NCI-H128 (cell line): ENCODE results near the gene CRYAA.
"Not testable (repeated sequence)": the region's sequence is repeated elsewhere in the genome, so short reads cannot be mapped to it uniquely, and the experiment has no call there.

Source experiments
- DNase-seq: peaks from one replicate; lab custom pipeline; 2025; ENCODE audit not compliant: unreplicated experiment; lab: John Stamatoyannopoulos, UW

CRYAA gene

GRCh38 chr21:43168708-43169107, at the start of gene CRYAA:
Gene CRYAA, plus strand, starts transcription at chr21:43169008. Its CDS starts 92 bp downstream, at chr21:43169100.
- not testable (repeated sequence) for DNase-seq

DNA sequence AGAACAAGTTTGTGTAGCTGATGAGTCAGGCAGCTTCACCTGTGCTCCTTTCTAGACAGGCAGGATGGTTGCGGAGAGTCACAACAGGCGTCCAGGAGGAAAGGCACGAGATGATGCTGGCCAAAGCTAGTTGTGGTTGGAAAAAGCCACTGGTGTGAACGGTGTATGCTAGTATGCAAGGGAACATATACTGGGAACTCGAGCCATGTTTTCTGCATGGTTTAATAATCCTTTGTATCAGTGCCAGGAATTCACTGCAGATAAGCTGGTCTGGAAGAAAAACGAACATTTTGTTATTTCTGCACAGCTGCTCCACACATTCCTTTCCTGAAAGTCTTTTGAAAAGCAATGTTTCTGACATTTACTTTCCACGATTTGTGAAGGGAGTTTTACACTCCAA, 38.7 kb upstream of the CRYAA start:
- not testable (repeated sequence) for DNase-seq

DNA sequence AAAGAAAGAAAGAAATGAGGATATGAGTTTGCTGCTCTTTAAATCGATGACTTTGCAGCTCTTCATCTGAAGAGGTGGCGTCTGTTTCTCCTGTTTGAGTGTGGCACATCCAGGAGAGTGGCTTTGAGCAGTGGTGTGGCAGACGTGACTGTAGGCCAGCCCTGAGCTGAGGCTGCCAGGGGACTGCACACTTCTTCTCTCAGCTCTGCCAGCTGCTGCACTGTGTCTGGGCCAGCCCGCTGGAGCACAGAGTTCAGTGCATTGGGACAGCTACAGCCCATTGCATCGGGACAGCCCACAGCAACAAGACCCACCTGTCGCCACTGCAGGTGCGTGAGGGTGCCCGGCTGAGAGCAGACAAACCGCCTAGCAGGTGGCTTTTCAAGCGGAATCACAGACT, 34.3 kb upstream of the CRYAA start:
- DNase-seq = not testable (repeated sequence)

DNA sequence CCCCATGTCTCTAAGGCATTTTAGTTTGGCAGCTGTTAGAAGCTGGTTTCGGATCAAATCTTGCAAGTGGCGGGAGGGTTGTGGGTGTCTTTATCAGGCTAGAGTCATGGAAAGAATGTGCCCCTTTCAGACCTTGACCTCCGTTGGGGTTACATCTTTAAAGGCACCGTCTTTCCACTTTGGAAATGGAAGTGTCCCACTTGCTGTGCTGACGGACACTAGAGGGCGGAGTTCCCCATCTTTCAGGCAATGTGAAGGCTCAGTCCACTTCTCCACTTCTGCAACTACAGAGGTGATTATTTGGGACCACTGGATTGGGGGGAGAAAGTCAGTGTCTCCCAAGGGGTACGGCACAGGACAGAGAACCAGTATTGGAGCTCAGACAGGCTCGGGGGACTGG, 29.9 kb upstream of the CRYAA start:
- not testable (repeated sequence) for DNase-seq

DNA sequence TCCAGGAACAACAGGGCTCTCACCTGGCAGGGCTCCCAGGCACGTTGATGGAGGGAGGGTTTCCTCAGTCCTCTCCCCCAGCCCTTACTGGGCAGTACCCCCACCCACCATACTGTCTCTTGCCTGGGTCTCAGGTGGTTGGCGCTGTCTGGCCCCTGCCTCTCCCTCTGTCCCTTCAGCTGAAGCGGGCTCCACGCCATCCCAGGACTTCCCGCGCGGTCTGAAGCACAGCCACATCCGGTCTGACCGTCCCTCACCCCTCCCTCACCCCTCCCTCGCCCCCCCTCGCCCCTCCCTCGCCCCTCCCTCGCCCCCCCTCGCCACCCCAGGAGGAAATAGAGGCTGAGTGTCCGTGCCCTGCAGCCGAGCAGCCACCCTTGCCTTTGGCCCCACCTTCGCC, 27.4 kb upstream of the CRYAA start:
- not testable (repeated sequence) for DNase-seq

DNA sequence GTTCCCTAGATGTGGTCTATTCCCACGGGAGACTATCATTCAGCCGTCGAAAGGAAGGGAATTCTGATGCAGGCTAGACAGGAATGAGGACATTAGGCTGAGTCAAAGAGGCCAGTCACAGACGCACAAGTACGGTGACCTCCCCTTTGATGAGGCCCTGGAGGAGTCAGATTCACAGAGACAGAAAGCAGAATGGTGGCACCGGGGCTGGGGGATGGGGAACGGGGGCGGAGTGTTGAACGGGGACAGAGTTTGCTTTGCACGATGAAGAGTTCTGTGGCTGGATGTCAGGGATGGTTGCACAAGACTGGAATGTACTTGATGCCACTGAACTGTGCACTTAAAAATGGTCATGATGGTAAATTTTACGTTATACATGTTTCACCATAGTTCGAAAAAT, 22.2 kb upstream of the CRYAA start:
- DNase-seq = not testable (repeated sequence)

GRCh38 chr21:43147999-43148398, 20.8 kb upstream of the CRYAA start:
- DNase-seq = not testable (repeated sequence)

GRCh38 chr21:43149344-43149743, 19.5 kb upstream of the CRYAA start:
- not testable (repeated sequence) for DNase-seq

DNA sequence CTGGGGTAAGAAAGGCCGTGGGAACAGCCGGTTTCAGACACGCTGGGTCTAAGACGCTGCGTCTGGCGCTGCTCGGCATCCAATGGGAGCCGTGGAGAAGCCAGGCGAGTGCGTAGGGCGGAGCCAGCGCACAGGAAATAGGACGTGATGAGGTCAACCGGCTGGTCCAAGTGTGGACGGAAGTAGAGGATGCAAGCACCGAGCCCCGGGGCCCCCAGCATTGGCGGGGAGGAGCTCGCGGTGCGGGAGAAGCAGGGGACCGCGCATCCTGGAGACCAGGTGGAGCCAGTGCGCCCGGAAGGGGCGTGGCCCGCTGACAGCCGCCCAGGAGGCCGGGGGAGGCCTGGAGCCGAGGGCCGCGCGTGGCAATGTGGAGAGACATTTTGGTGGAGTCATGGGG, 15.2 kb upstream of the CRYAA start:
- not testable (repeated sequence) for DNase-seq

- not testable (repeated sequence) for DNase-seq
Measured at GRCh38 chr21:43159279-43160175, 9.3 kb upstream of the CRYAA start.

GRCh38 chr21:43161826-43162707, 6.7 kb upstream of the CRYAA start:
- not testable (repeated sequence) for DNase-seq

GRCh38 chr21:43162708-43163205, 6.1 kb upstream of the CRYAA start:
- DNase-seq = not testable (repeated sequence)

GRCh38 chr21:43164823-43165222, 4.0 kb upstream of the CRYAA start:
- not testable (repeated sequence) for DNase-seq

- not testable (repeated sequence) for DNase-seq
Measured at GRCh38 chr21:43165734-43166133, 3.1 kb upstream of the CRYAA start.

- DNase-seq = not testable (repeated sequence)
Measured at GRCh38 chr21:43169230-43169886, 550 bp downstream of the CRYAA start.

GRCh38 chr21:43169891-43170290, 1.1 kb downstream of the CRYAA start:
- DNase-seq = not testable (repeated sequence)

DNA sequence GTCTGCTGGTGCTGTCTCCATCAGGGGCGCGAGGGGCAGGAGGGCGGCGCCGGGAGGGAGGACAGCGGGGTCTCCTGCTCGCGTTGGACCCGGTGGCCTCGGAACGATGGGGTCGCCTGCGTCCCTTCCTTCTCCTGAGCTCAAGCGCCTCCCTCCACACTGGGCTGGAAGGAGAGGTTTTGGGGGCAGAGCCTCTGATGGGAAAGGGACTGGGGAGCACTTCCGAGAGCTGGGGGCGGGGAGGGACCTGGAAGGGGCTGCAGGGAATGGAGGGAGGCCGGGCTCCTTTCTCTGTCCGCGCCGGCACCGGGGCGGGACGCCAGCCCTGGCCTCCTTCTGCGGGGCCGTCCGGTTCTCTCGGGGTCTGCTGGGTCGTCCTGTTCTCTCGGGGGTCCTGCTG, 4.0 kb downstream of the CRYAA start:
- DNase-seq = not testable (repeated sequence)

GRCh38 chr21:43173438-43173837, 4.6 kb downstream of the CRYAA start:
- DNase-seq = not testable (repeated sequence)

DNA sequence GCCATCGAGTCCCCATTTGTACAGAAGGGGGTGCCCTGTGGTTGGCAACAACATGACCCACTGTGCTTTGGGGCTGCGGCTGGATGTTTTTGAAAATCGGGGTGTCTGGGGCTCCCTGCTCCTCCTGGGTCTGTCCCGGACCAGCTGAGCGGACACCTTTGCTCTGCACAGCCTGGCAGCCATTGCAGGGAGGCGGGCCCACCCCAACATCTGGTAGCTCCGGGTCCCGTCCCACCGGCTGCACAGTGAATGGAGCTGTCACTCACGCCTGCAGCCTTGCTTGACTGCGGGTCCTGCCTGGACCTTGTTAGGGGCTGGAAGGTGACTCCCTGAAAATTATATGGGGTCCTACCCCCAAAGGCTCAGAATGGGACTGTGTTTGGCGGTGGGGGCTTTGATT, 5.1 kb downstream of the CRYAA start:
- DNase-seq = not testable (repeated sequence)

- not testable (repeated sequence) for DNase-seq
Measured at GRCh38 chr21:43174998-43175397, 6.2 kb downstream of the CRYAA start.

DNA sequence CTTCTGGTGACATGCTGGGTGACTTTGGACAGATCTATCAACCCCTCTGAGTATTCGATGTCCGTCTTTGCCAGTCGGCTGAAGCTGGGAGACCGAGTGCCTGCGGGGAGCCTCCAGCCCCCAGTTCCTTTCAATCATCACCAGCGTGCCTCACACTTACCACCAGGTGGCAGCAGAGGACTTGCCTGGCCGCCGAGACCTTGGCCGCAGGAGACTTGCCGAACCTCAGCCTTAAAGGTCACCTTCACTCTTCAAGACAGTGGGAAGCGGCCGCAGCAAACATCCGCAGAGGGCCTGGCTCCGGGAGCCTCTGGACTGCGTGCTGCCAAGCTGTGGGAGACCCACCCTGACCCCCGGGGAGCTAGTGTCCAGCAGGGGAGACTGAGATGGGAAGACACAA, 7.8 kb downstream of the CRYAA start:
- DNase-seq = not testable (repeated sequence)
